HCT116 (cell line): Measurements from ENCODE around the gene SLAMF1. TPM values are rescaled to one million over a fixed set of nuclear protein-coding genes. Genes with fewer than 3 reads are reported as not detected.

Experiments
- ATAC-seq: fragments of 200-7000 bp; cut with Tn5 transposase; 2 replicates; pipeline ENCODE4 v1.9.1; 2020; ENCODE audit warnings: mild to moderate bottlenecking, moderate library complexity
- BruUV-seq: library from RNA; stranded (reverse); fragments of 400-500 nt; replicated peaks from 2 replicates; lab custom pipeline; 2021; lab: Mats Ljungman, UMichigan
- CTCF ChIA-PET: fragments of 300-600 bp; sonication (Branson Sonifier 250); formaldehyde crosslinking; loops from one replicate; lab custom pipeline; 2021; ENCODE audit warnings: antibody characterized with exemption; lab: Charles Lee
- POLR2A ChIA-PET: fragments of 300-600, 350-600 bp; sonication (Branson Sonifier 250); formaldehyde crosslinking; loops from one replicate; lab custom pipeline; 2021; ENCODE audit warnings: antibody characterized with exemption; lab: Charles Lee
- RAD21 ChIA-PET, 2 experiments: fragments of 300-600 bp; sonication (Branson Sonifier 250); formaldehyde crosslinking; loops; one replicate each; lab custom pipeline; 2023; ENCODE audit warnings: low total read pairs in 2 of 2; ENCODE audit not compliant: uncharacterized antibody in 2 of 2, unreplicated experiment in 2 of 2, low non-redundant PET in 1 of 2; lab: Charles Lee
- DNase-seq: peaks from one replicate; pipeline ENCODE4 v3.0.0-alpha.2; 2010; ENCODE audit warnings: low read depth, low spot score
- H2AFZ ChIP-seq: fragments of 200-600 bp; shearing (Covaris generic), sonication (generic); 2 replicates; pipeline ENCODE4 v1.6.1; 2017; ENCODE audit warnings: low read depth, mixed run types, mixed read lengths, antibody characterized with exemption, low read length; ENCODE audit not compliant: poor library complexity, severe bottlenecking
- H3K27ac ChIP-seq: 2 replicates; pipeline ENCODE4 v1.5.1; 2012; ENCODE audit warnings: low read depth, low read length
- H3K27me3 ChIP-seq: fragments of 200-600 bp; sonication (generic); 2 replicates; pipeline ENCODE4 v1.6.1; 2016; ENCODE audit warnings: mixed run types, low read length, mixed read lengths; ENCODE audit not compliant: insufficient read depth
- H3K36me3 ChIP-seq, 2 experiments: fragments of 200-500 bp in 1 of 2; fragments of 200-600 bp in 1 of 2; sonication (Bioruptor generic) in 1 of 2; sonication (generic) in 1 of 2; 2 replicates each; pipeline versions ENCODE4 v1.5.1 to v1.6.1; 2014 to 2016; ENCODE audit warnings: low read length in 2 of 2, inconsistent platforms in 1 of 2, mixed read lengths in 1 of 2, mixed run types in 1 of 2; ENCODE audit not compliant: insufficient read depth in 2 of 2, control insufficient read depth in 1 of 2
- H3K4me1 ChIP-seq, 2 experiments: fragments of 200-600 bp in 1 of 2; sonication (generic) in 1 of 2; 2 replicates each; pipeline versions ENCODE4 v1.5.1 to v1.6.1; 2012 to 2017; ENCODE audit warnings: low read length in 2 of 2, inconsistent platforms in 1 of 2, mild to moderate bottlenecking in 1 of 2, mixed read lengths in 1 of 2, mixed run types in 1 of 2, moderate library complexity in 1 of 2; ENCODE audit not compliant: insufficient read depth in 2 of 2, control insufficient read depth in 1 of 2
- H3K4me2 ChIP-seq: fragments of 200-600 bp; sonication (generic); 2 replicates; pipeline ENCODE4 v1.6.1; 2017; ENCODE audit warnings: mixed run types, low read length, mixed read lengths
- H3K4me3 ChIP-seq, 2 experiments: fragments of 200-600 bp in 1 of 2; sonication (generic) in 1 of 2; replicated peaks in 1 of 2; 2 replicates each; pipeline ENCODE4 v1.5.1; 2011 to 2016; ENCODE audit warnings: low read length in 2 of 2, control low read depth in 1 of 2, low read depth in 1 of 2, mild to moderate bottlenecking in 1 of 2, mixed read lengths in 1 of 2, mixed run types in 1 of 2
- H3K79me2 ChIP-seq: fragments of 200-600 bp; sonication (generic); 2 replicates; pipeline ENCODE4 v1.6.1; 2017; ENCODE audit warnings: mild to moderate bottlenecking, mixed run types, low read length, moderate library complexity, mixed read lengths; ENCODE audit not compliant: insufficient read depth
- H3K9ac ChIP-seq: fragments of 200-600 bp; sonication (generic); 2 replicates; pipeline ENCODE4 v1.6.1; 2016; ENCODE audit warnings: low read length, mixed read lengths
- H3K9me2 ChIP-seq: fragments of 200-600 bp; sonication (generic), shearing (Covaris generic); 2 replicates; pipeline ENCODE4 v1.6.1; 2017; ENCODE audit warnings: mixed run types, mild to moderate bottlenecking, moderate library complexity; ENCODE audit not compliant: insufficient read depth
- H3K9me3 ChIP-seq, 2 experiments: fragments of 200-500 bp in 1 of 2; fragments of 200-600 bp in 1 of 2; sonication (Bioruptor generic) in 1 of 2; sonication (generic) in 1 of 2; 2 replicates each; pipeline ENCODE4 v1.6.1; 2014 to 2017; ENCODE audit warnings: low read length in 2 of 2, mixed read lengths in 2 of 2, inconsistent platforms in 1 of 2, low read depth in 1 of 2, mild to moderate bottlenecking in 1 of 2, mixed run types in 1 of 2, moderate library complexity in 1 of 2; ENCODE audit not compliant: control insufficient read depth in 1 of 2, insufficient read depth in 1 of 2
- H4K20me1 ChIP-seq: fragments of 200-600 bp; sonication (generic), shearing (Covaris generic); 2 replicates; pipeline ENCODE4 v1.6.1; 2017; ENCODE audit warnings: mixed run types, mild to moderate bottlenecking, moderate library complexity; ENCODE audit not compliant: insufficient read depth
- CBX3 ChIP-seq: IDR thresholded peaks from 2 replicates; pipeline ENCODE4 v1.6.1; 2012; ENCODE audit warnings: low read depth
- CEBPB ChIP-seq: IDR thresholded peaks from 2 replicates; pipeline ENCODE4 v1.6.1; 2012; ENCODE audit warnings: low read depth
- EGR1 ChIP-seq: IDR thresholded peaks from 2 replicates; pipeline ENCODE4 v1.6.1; 2012; ENCODE audit warnings: low read depth
- ELF1 ChIP-seq: IDR thresholded peaks from 2 replicates; pipeline ENCODE4 v1.6.1; 2012; ENCODE audit warnings: low read depth, borderline replicate concordance
- EZH2phosphoT487 ChIP-seq: fragments of 200-600 bp; IDR thresholded peaks from 2 replicates; pipeline ENCODE4 v1.6.1; 2018; ENCODE audit warnings: antibody characterized with exemption, borderline replicate concordance
- FOSL1 ChIP-seq: IDR thresholded peaks from 2 replicates; pipeline ENCODE4 v1.6.1; 2012; ENCODE audit warnings: low read depth
- JUND ChIP-seq: IDR thresholded peaks from 2 replicates; pipeline ENCODE4 v1.6.1; 2012
- POLR2A ChIP-seq: IDR thresholded peaks from 2 replicates; pipeline ENCODE4 v1.7.0; 2011; ENCODE audit warnings: borderline replicate concordance; ENCODE audit not compliant: insufficient read depth, insufficient read length; ENCODE audit errors: extremely low read depth
- RAD21 ChIP-seq: IDR thresholded peaks from 2 replicates; pipeline ENCODE4 v1.6.1; 2012; ENCODE audit warnings: low read depth, mild to moderate bottlenecking
- SIN3A ChIP-seq: IDR thresholded peaks from 2 replicates; pipeline ENCODE4 v1.6.1; 2012; ENCODE audit warnings: low read depth
- SP1 ChIP-seq: IDR thresholded peaks from 2 replicates; pipeline ENCODE4 v1.6.1; 2012; ENCODE audit warnings: low read depth
- SRF ChIP-seq: IDR thresholded peaks from 2 replicates; pipeline ENCODE4 v1.6.1; 2012; ENCODE audit warnings: low read depth
- TCF7L2 ChIP-seq: IDR thresholded peaks from 2 replicates; pipeline ENCODE4 v1.7.0; 2011; ENCODE audit warnings: borderline replicate concordance, inconsistent platforms; ENCODE audit not compliant: insufficient read depth, insufficient read length; ENCODE audit errors: extremely low read depth
- YY1 ChIP-seq: IDR thresholded peaks from 2 replicates; pipeline ENCODE4 v1.6.1; 2011; ENCODE audit warnings: low read length, low read depth, moderate library complexity, mild to moderate bottlenecking; ENCODE audit not compliant: insufficient replicate concordance; ENCODE audit errors: extremely low read depth
- ZFX ChIP-seq: fragments of 450-650 bp; IDR thresholded peaks from 2 replicates; pipeline ENCODE4 v1.6.1; 2017
- ZNF274 ChIP-seq: fragments of 200-500 bp; sonication (Bioruptor generic); IDR thresholded peaks from 2 replicates; pipeline ENCODE4 v1.6.1; 2014; ENCODE audit warnings: mild to moderate bottlenecking, low read depth, low read length, inconsistent platforms
- intact Hi-C: fragments of 100-400 bp; cut with micrococcal nuclease; formaldehyde crosslinking; loops from 2 replicates; pipeline ENCODE4 v1.10.0; 2022
- total RNA-seq: library from RNA; stranded (reverse); gene quantifications from one replicate; pipeline ENCODE4 v1.2.1, GENCODE V29; 2021; ENCODE audit not compliant: unreplicated experiment
- TF ChIP-seq, protein P1 (sequence below): IDR thresholded peaks from 2 replicates; pipeline ENCODE4 v1.6.1; 2012
- TF ChIP-seq, protein P2 (sequence below): IDR thresholded peaks from 2 replicates; pipeline ENCODE4 v1.6.1; 2012
- TF ChIP-seq, protein P3 (sequence below), 3 experiments: fragments of 200-600 bp in 1 of 3; sonication (generic) in 1 of 3; IDR thresholded peaks in 2 of 3; conservative IDR thresholded peaks in 1 of 3; 2 replicates each; pipeline ENCODE4 v1.5.1; 2012 to 2017; ENCODE audit warnings: low read depth in 2 of 3, low read length in 2 of 3, antibody characterized with exemption in 1 of 3, borderline replicate concordance in 1 of 3, control low read depth in 1 of 3, mild to moderate bottlenecking in 1 of 3, mixed read lengths in 1 of 3, mixed run types in 1 of 3, moderate library complexity in 1 of 3; ENCODE audit not compliant: insufficient read depth in 1 of 3

The SLAMF1 gene
- total RNA-seq, 1 experiment from 2014 or later, result 0.30 TPM

DNA sequence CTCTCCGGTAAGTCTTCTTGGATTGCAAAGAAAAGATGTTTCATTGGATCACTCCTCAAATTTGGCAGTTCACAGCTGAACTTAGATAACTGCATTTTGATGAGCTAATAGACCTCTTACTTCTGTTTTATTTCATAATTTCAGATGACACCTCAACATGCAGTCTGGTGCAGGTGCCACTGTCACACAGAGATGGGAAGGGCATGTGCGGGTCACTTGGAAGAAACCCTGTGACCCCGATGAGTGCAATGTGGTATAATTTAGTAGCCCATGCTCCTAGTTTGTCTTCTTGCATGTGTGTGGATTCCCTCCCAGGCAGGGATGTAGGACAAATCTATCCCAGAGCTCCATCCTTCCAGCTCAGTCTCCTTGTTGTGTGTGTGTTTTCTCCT, 481 bp upstream of the SLAMF1 start:
- Histone ChIP-seq H3K79me2 (no peaks in the 10 kb centered on the region), H3K4me1 (no peaks in the 10 kb centered on the region), H2AFZ (no peak overlapping the region), H3K9ac (no peak overlapping the region), H3K9me2 (no peaks in the 10 kb centered on the region), H3K4me3 (no peak overlapping the region), H3K4me2 (no peak overlapping the region), H3K27ac (no peak overlapping the region), H3K9me3 (no peaks in the 10 kb centered on the region), H3K36me3 (no peaks in the 10 kb centered on the region), H3K27me3 (no peaks in the 10 kb centered on the region), H4K20me1 (no peaks in the 10 kb centered on the region)
- DNase-seq (no peak), ATAC-seq (no peak)
- ChIA-PET CTCF (interaction anchor here (1.5 kb wide), 1 partner anchor 454 kb away, joined by 4 read pairs; no protein-coding TSS in a partner anchor), RAD21 (no interaction called here), POLR2A (no interaction called here)
- BruUV-seq, result no TSS peak
- intact Hi-C loops, result no loop called here
- no peak for TF ChIP-seq FOSL1

GRCh38 chr1:160646180-160646579, 664 bp downstream of the SLAMF1 start:
- Histone ChIP-seq H4K20me1 (no peaks in the 10 kb centered on the region), H3K4me1 (no peaks in the 10 kb centered on the region), H3K27ac (no peak overlapping the region), H3K36me3 (no peaks in the 10 kb centered on the region)
- RAD21 ChIA-PET, result no interaction called here
- CTCF ChIA-PET, result interaction anchor here (1.5 kb wide), 1 partner anchor 453 kb away, joined by 4 read pairs; no protein-coding TSS in a partner anchor
- intact Hi-C loops, result no loop called here
- DNase-seq, result no peak
- no peak for TF ChIP-seq ELF1
- no peak for TF ChIP-seq JUND
- TF ChIP-seq TCF7L2, result no peak
- TF ChIP-seq EGR1, result no peak
- TF ChIP-seq FOSL1, result no peak
- TF ChIP-seq, protein P1, sequence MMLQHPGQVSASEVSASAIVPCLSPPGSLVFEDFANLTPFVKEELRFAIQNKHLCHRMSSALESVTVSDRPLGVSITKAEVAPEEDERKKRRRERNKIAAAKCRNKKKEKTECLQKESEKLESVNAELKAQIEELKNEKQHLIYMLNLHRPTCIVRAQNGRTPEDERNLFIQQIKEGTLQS, result no peak
- TF ChIP-seq, protein P2, sequence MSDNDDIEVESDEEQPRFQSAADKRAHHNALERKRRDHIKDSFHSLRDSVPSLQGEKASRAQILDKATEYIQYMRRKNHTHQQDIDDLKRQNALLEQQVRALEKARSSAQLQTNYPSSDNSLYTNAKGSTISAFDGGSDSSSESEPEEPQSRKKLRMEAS, result no peak
- TF ChIP-seq SIN3A, result no peak
- no peak for TF ChIP-seq SP1
- TF ChIP-seq YY1, result no peak
- TF ChIP-seq CBX3, result no peak
- TF ChIP-seq, protein P3, sequence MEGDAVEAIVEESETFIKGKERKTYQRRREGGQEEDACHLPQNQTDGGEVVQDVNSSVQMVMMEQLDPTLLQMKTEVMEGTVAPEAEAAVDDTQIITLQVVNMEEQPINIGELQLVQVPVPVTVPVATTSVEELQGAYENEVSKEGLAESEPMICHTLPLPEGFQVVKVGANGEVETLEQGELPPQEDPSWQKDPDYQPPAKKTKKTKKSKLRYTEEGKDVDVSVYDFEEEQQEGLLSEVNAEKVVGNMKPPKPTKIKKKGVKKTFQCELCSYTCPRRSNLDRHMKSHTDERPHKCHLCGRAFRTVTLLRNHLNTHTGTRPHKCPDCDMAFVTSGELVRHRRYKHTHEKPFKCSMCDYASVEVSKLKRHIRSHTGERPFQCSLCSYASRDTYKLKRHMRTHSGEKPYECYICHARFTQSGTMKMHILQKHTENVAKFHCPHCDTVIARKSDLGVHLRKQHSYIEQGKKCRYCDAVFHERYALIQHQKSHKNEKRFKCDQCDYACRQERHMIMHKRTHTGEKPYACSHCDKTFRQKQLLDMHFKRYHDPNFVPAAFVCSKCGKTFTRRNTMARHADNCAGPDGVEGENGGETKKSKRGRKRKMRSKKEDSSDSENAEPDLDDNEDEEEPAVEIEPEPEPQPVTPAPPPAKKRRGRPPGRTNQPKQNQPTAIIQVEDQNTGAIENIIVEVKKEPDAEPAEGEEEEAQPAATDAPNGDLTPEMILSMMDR (IDR thresholded peaks at IDR 0.05 in 2 of 3, conservative IDR thresholded peaks at IDR 0.05 in 1 of 3; ENCODE audit: borderline replicate concordance in 1 of 3, insufficient read depth in 1 of 3, low read depth in 2 of 3, low read length in 2 of 3), result no peak
- TF ChIP-seq EZH2phosphoT487, result no peak
- TF ChIP-seq ZNF274, result no peak
- TF ChIP-seq SRF, result no peak
- no peak for TF ChIP-seq POLR2A
- no peak for TF ChIP-seq CEBPB
- TF ChIP-seq RAD21, result no peak
- no peak for TF ChIP-seq ZFX
- TF ChIP-seq, all 23 proteins: peak for 0
- no peak for ATAC-seq
- Histone ChIP-seq H3K79me2 (no peaks in the 10 kb centered on the region), H2AFZ (no peak overlapping the region), H3K4me3 (no peak overlapping the region), H3K27me3 (no peaks in the 10 kb centered on the region), H3K9me3 (no peaks in the 10 kb centered on the region), H3K9me2 (no peaks in the 10 kb centered on the region), H3K9ac (no peak overlapping the region), H3K4me2 (no peak overlapping the region)
- POLR2A ChIA-PET, result no interaction called here
- BruUV-seq, result no TSS peak
